H9 (cell line): ENCODE results near the gene MYO18A. TPM values are rescaled to one million over a fixed set of nuclear protein-coding genes. Genes with fewer than 3 reads are reported as not detected.

Experiments
- DNase-seq: peaks from one replicate; pipeline ENCODE4 v3.0.0-alpha.2; 2017
- H2AFZ ChIP-seq: one replicate; pipeline ENCODE4 v1.6.1; 2013; ENCODE audit warnings: mild to moderate bottlenecking, low read length, control low read depth, moderate library complexity
- H2AK5ac ChIP-seq: 2 replicates; pipeline ENCODE4 v1.6.1; 2013; ENCODE audit warnings: low read length, control low read depth, mixed read lengths; ENCODE audit not compliant: insufficient read length
- H2BK120ac ChIP-seq: one replicate; pipeline ENCODE4 v1.6.1; 2013; ENCODE audit warnings: low read depth, mild to moderate bottlenecking, low read length, control low read depth, inconsistent platforms; ENCODE audit not compliant: poor library complexity, severe bottlenecking
- H2BK12ac ChIP-seq: 2 replicates; pipeline ENCODE4 v1.6.1; 2013; ENCODE audit warnings: low read length, control low read depth, mixed read lengths, low read depth; ENCODE audit not compliant: insufficient read length
- H2BK15ac ChIP-seq: 2 replicates; pipeline ENCODE4 v1.6.1; 2013; ENCODE audit warnings: low read depth, low read length, control low read depth
- H2BK20ac ChIP-seq: one replicate; pipeline ENCODE4 v1.6.1; 2013; ENCODE audit warnings: low read depth, mild to moderate bottlenecking, low read length, control low read depth, inconsistent platforms; ENCODE audit not compliant: poor library complexity, severe bottlenecking
- H2BK5ac ChIP-seq: 2 replicates; pipeline ENCODE4 v1.6.1; 2013; ENCODE audit warnings: low read length, control low read depth, mixed read lengths; ENCODE audit not compliant: insufficient read length
- H3K14ac ChIP-seq: 2 replicates; pipeline ENCODE4 v1.6.1; 2013; ENCODE audit warnings: low read length, control low read depth; ENCODE audit not compliant: insufficient read depth
- H3K18ac ChIP-seq: 2 replicates; pipeline ENCODE4 v1.6.1; 2013; ENCODE audit warnings: low read depth, mild to moderate bottlenecking, mixed read lengths, low read length, control low read depth; ENCODE audit not compliant: insufficient read length
- H3K23ac ChIP-seq: 2 replicates; pipeline ENCODE4 v1.6.1; 2013; ENCODE audit warnings: low read length, control low read depth, mixed read lengths, low read depth; ENCODE audit not compliant: insufficient read length
- H3K23me2 ChIP-seq: 2 replicates; pipeline ENCODE4 v1.6.1; 2013; ENCODE audit warnings: low read depth, mild to moderate bottlenecking, mixed read lengths, low read length, control low read depth; ENCODE audit not compliant: insufficient read length, poor library complexity, severe bottlenecking
- H3K27ac ChIP-seq: 2 replicates; pipeline ENCODE4 v1.5.1; 2013; ENCODE audit warnings: low read length, control low read depth, mixed read lengths, low read depth; ENCODE audit not compliant: insufficient read length
- H3K27me3 ChIP-seq: 2 replicates; pipeline ENCODE4 v1.6.1; 2013; ENCODE audit warnings: low read length, control low read depth, inconsistent platforms; ENCODE audit not compliant: insufficient read depth
- H3K4ac ChIP-seq: 2 replicates; pipeline ENCODE4 v1.6.1; 2013; ENCODE audit warnings: low read depth, mild to moderate bottlenecking, control low read depth, inconsistent platforms, low read length, moderate library complexity
- H3K4me1 ChIP-seq: 2 replicates; pipeline ENCODE4 v1.6.1; 2013; ENCODE audit warnings: low read length, control low read depth, inconsistent platforms; ENCODE audit not compliant: insufficient read depth
- H3K4me2 ChIP-seq: 2 replicates; pipeline ENCODE4 v1.6.1; 2013; ENCODE audit warnings: low read length, control low read depth, mixed read lengths; ENCODE audit not compliant: insufficient read length, insufficient read depth
- H3K56ac ChIP-seq: 2 replicates; pipeline ENCODE4 v1.6.1; 2013; ENCODE audit warnings: low read depth, mild to moderate bottlenecking, mixed read lengths, low read length, control low read depth; ENCODE audit not compliant: insufficient read length
- H3K79me1 ChIP-seq: 2 replicates; pipeline ENCODE4 v1.6.1; 2013; ENCODE audit warnings: low read depth, mild to moderate bottlenecking, moderate library complexity, low read length, control low read depth, inconsistent platforms; ENCODE audit not compliant: insufficient read depth, poor library complexity, severe bottlenecking
- H3K79me2 ChIP-seq: 2 replicates; pipeline ENCODE4 v1.6.1; 2013; ENCODE audit warnings: low read length, control low read depth, inconsistent platforms; ENCODE audit not compliant: insufficient read depth
- H3K9ac ChIP-seq: 2 replicates; pipeline ENCODE4 v1.6.1; 2013; ENCODE audit warnings: low read length, control low read depth, mixed read lengths; ENCODE audit not compliant: insufficient read length; ENCODE audit errors: extremely low read depth
- H3K9me3 ChIP-seq: one replicate; pipeline ENCODE4 v1.6.1; 2013; ENCODE audit warnings: low read depth, low read length, inconsistent platforms; ENCODE audit not compliant: control insufficient read depth
- H3T11ph ChIP-seq: one replicate; pipeline ENCODE4 v1.6.1; 2013; ENCODE audit warnings: mild to moderate bottlenecking, low read length, control low read depth, inconsistent platforms
- H4K20me1 ChIP-seq: one replicate; pipeline ENCODE4 v1.6.1; 2013; ENCODE audit not compliant: control insufficient read depth, insufficient read length, insufficient read depth
- H4K5ac ChIP-seq: 2 replicates; pipeline ENCODE4 v1.6.1; 2013; ENCODE audit warnings: low read depth, mild to moderate bottlenecking, mixed read lengths, low read length, control low read depth; ENCODE audit not compliant: insufficient read length
- H4K8ac ChIP-seq: replicated peaks from 2 replicates; pipeline ENCODE4 v1.6.1; 2013; ENCODE audit warnings: low read length, control low read depth, mixed read lengths, low read depth; ENCODE audit not compliant: insufficient read length
- H4K91ac ChIP-seq: 2 replicates; pipeline ENCODE4 v1.6.1; 2013; ENCODE audit warnings: low read depth, mild to moderate bottlenecking, moderate library complexity, mixed read lengths, low read length, control low read depth; ENCODE audit not compliant: insufficient read length
- H3K27ac Mint-ChIP-seq, 3 experiments: 2 replicates in 2 of 3; 3 replicates in 1 of 3; pipeline ENCODE4 v1.8.0; 2020 to 2021; ENCODE audit warnings: mixed read lengths in 3 of 3, mild to moderate bottlenecking in 1 of 3, moderate library complexity in 1 of 3
- H3K27me3 Mint-ChIP-seq: 2 replicates; pipeline ENCODE4 v1.8.0; 2021; ENCODE audit warnings: low read depth, mild to moderate bottlenecking, moderate library complexity, mixed read lengths
- H3K36me3 Mint-ChIP-seq, 3 experiments: 2 replicates in 2 of 3; 3 replicates in 1 of 3; pipeline ENCODE4 v1.8.0; 2020 to 2021; ENCODE audit warnings: low read depth in 3 of 3, mixed read lengths in 3 of 3; ENCODE audit not compliant: insufficient read depth in 1 of 3
- H3K4me1 Mint-ChIP-seq, 2 experiments: 2 replicates each; pipeline ENCODE4 v1.8.0; 2020; ENCODE audit warnings: mixed read lengths in 2 of 2
- H3K4me3 Mint-ChIP-seq, 2 experiments: 2 replicates in 1 of 2; 3 replicates in 1 of 2; pipeline ENCODE4 v1.8.0; 2020 to 2021; ENCODE audit warnings: mild to moderate bottlenecking in 2 of 2, mixed read lengths in 2 of 2, moderate library complexity in 1 of 2
- H3K9me3 Mint-ChIP-seq, 2 experiments: 2 replicates in 1 of 2; 3 replicates in 1 of 2; pipeline ENCODE4 v1.8.0; 2020; ENCODE audit warnings: mild to moderate bottlenecking in 2 of 2, mixed read lengths in 2 of 2, moderate library complexity in 1 of 2
- WGBS: extraction: QIAGEN DNeasy Blood & Tissue Kit; methylation state at CpG from one replicate; pipeline ENCODE4 v1.1.7; 2013; ENCODE audit warnings: missing lambda C conversion rate, low lambda C conversion rate, mixed read lengths; ENCODE audit not compliant: insufficient read length; ENCODE audit errors: extremely low coverage; 5-methylcytosine and 5-hydroxymethylcytosine counted together
- total RNA-seq: library from RNA; stranded (reverse); gene quantifications from 2 replicates; pipeline ENCODE4 v1.2.1, GENCODE V29; 2021
- TF ChIP-seq, protein P1 (sequence below): fragments of 200-600 bp; sonication (generic); conservative IDR thresholded peaks from 3 replicates; pipeline ENCODE4 v1.8.0; 2021; ENCODE audit warnings: antibody characterized with exemption, mild to moderate bottlenecking

MYO18A gene
- total RNA-seq, 1 experiment from 2014 or later, result 21.6 TPM

DNA sequence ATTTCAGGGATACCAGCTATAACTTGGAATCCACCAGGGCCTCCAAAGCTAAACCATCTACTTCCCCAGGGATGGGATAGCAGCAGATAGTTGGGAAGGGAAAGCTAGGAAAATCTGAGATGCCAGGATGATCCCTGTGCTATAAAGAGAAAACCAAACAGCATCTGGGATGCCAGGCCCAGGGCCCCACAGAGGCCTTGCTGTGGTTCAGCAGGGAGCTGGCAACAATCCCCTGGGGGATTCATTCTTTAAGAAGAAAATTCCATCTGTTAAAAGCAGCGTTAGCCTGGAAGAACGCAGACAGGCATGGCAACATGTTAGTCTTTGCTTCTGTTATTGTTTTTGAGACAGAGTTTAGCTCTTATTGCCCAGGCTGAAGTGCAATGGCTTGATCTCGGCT is 16.6 kb downstream of the MYO18A start:
- Histone ChIP-seq H2AFZ (no peak overlapping the region), H3T11ph (no peak overlapping the region), H3K23me2 (no peaks in the 10 kb centered on the region), H3K4ac (no peak overlapping the region), H3K9ac (no peak overlapping the region), H3K27me3 (no peaks in the 10 kb centered on the region), H4K20me1 (no peaks in the 10 kb centered on the region), H3K14ac (no peak overlapping the region), H2BK5ac (no peak overlapping the region), H3K23ac (no peak overlapping the region), H4K91ac (no peak overlapping the region), H2AK5ac (no peak overlapping the region), H3K56ac (no peak overlapping the region), H3K79me1 (peaks cover 2% of the 10 kb centered on the region), H3K9me3 (no peaks in the 10 kb centered on the region), H2BK120ac (no peak overlapping the region), H4K5ac (no peak overlapping the region), H4K8ac (no peak overlapping the region), H3K4me1 (peaks cover 3% of the 10 kb centered on the region; the same call in 1 of the 2 replicates), H3K27ac (no peak overlapping the region), H3K79me2 (no peaks in the 10 kb centered on the region), H2BK15ac (no peak overlapping the region), H3K18ac (no peak overlapping the region), H2BK20ac (no peak overlapping the region), H2BK12ac (no peak overlapping the region), H3K4me2 (no peak overlapping the region)
- Mint-ChIP-seq H3K27me3 (no peaks in the 10 kb centered on the region), H3K36me3 (peaks cover 5 to 16% (median 14%) of the 10 kb centered on the region in 3 experiments; a peak in 6 of 7 replicates), H3K4me1 (peaks cover 10 to 17% of the 10 kb centered on the region in 2 experiments), H3K27ac (no peak overlapping the region), H3K9me3 (no peaks in the 10 kb centered on the region), H3K4me3 (no peak overlapping the region)
- no CpG with 5 or more reads among the region's 3 CpGs for WGBS
- TF ChIP-seq, protein P1, sequence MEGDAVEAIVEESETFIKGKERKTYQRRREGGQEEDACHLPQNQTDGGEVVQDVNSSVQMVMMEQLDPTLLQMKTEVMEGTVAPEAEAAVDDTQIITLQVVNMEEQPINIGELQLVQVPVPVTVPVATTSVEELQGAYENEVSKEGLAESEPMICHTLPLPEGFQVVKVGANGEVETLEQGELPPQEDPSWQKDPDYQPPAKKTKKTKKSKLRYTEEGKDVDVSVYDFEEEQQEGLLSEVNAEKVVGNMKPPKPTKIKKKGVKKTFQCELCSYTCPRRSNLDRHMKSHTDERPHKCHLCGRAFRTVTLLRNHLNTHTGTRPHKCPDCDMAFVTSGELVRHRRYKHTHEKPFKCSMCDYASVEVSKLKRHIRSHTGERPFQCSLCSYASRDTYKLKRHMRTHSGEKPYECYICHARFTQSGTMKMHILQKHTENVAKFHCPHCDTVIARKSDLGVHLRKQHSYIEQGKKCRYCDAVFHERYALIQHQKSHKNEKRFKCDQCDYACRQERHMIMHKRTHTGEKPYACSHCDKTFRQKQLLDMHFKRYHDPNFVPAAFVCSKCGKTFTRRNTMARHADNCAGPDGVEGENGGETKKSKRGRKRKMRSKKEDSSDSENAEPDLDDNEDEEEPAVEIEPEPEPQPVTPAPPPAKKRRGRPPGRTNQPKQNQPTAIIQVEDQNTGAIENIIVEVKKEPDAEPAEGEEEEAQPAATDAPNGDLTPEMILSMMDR, result no peak
- DNase-seq, result no peak
